HepG2 (cell line): ENCODE measurements around the gene MBLAC1. TPM values are rescaled to one million over a fixed set of nuclear protein-coding genes. Genes with fewer than 3 reads are reported as not detected.
A peak's percentile ranks its signal among the peaks of the same experiment; 100 is the strongest.

ENCODE experiments used
- ATF6 ChIP-seq: sonication (generic); formaldehyde crosslinking; conservative IDR thresholded peaks from 2 replicates; pipeline ENCODE4 v1.4.0; 2020; ENCODE audit warnings: missing genetic modification reagents
- BCL6 ChIP-seq: IDR thresholded peaks from 2 replicates; pipeline ENCODE4 v1.6.1; 2016; ENCODE audit warnings: missing genetic modification reagents, missing compliant biosample characterization
- DDIT3 ChIP-seq: sonication (generic); formaldehyde crosslinking; IDR thresholded peaks from 2 replicates; pipeline ENCODE4 v1.4.0; 2020; ENCODE audit warnings: mild to moderate bottlenecking, missing genetic modification reagents
- DRAP1 ChIP-seq: IDR thresholded peaks from 2 replicates; pipeline ENCODE4 v1.6.1; 2016; ENCODE audit warnings: missing genetic modification reagents, missing compliant biosample characterization
- FOXO1 ChIP-seq: sonication (generic); formaldehyde crosslinking; IDR thresholded peaks from 2 replicates; pipeline ENCODE4 v1.4.0; 2020; ENCODE audit warnings: missing genetic modification reagents
- MLXIP ChIP-seq: sonication (generic); formaldehyde crosslinking; IDR thresholded peaks from 2 replicates; pipeline ENCODE4 v1.9.0; 2021; ENCODE audit warnings: missing genetic modification reagents, borderline replicate concordance
- MTA1 ChIP-seq: sonication (generic); formaldehyde crosslinking; IDR thresholded peaks from 2 replicates; pipeline ENCODE4 v1.4.0; 2020; ENCODE audit warnings: missing genetic modification reagents, mild to moderate bottlenecking, borderline replicate concordance
- NR2F2 ChIP-seq: IDR thresholded peaks from 2 replicates; pipeline ENCODE4 v1.6.1; 2012; ENCODE audit warnings: low read depth, inconsistent platforms, borderline replicate concordance
- SETDB1 ChIP-seq: sonication (generic); formaldehyde crosslinking; IDR thresholded peaks from 2 replicates; pipeline ENCODE4 v1.5.1; 2020; ENCODE audit warnings: missing genetic modification reagents, mild to moderate bottlenecking, borderline replicate concordance
- SRSF9 ChIP-seq: fragments of 200-400 bp; formaldehyde crosslinking; IDR thresholded peaks from 2 replicates; pipeline ENCODE4 v1.6.1; 2018; ENCODE audit warnings: borderline replicate concordance, mild to moderate bottlenecking, low read depth, low read length; ENCODE audit not compliant: insufficient read depth, poor library complexity, severe bottlenecking
- ZBTB26 ChIP-seq: IDR thresholded peaks from 2 replicates; pipeline ENCODE4 v1.6.1; 2016; ENCODE audit warnings: missing compliant biosample characterization, missing genetic modification reagents, borderline replicate concordance
- ZBTB46 ChIP-seq: sonication (generic); formaldehyde crosslinking; IDR thresholded peaks from 2 replicates; pipeline ENCODE4 v1.4.0; 2020; ENCODE audit warnings: mild to moderate bottlenecking, missing genetic modification reagents, borderline replicate concordance
- ZNF354B ChIP-seq: sonication (generic); formaldehyde crosslinking; IDR thresholded peaks from 2 replicates; pipeline ENCODE4 v1.8.0; 2022; ENCODE audit warnings: mild to moderate bottlenecking, missing genetic modification reagents
- ZNF562 ChIP-seq: sonication (generic); formaldehyde crosslinking; IDR thresholded peaks from 2 replicates; pipeline ENCODE4 v1.8.0; 2022; ENCODE audit warnings: missing genetic modification reagents, borderline replicate concordance
- ZNF7 ChIP-seq: IDR thresholded peaks from 2 replicates; pipeline ENCODE4 v1.6.1; 2016; ENCODE audit warnings: missing biosample characterization, missing genetic modification reagents
- ZNF710 ChIP-seq: sonication (generic); formaldehyde crosslinking; IDR thresholded peaks from 2 replicates; pipeline ENCODE4 v1.5.0; 2020; ENCODE audit warnings: mild to moderate bottlenecking, missing genetic modification reagents, borderline replicate concordance
- polyA plus RNA-seq, 8 experiments: library from polyadenylated mRNA; depleted of rRNA in 3 of 8; stranded (reverse) in 7 of 8; unstranded in 1 of 8; fragments of >200 nt; fragmentation: Illumina TruSeq in 4 of 8; extraction: Trizol in 4 of 8; gene quantifications; 2 replicates each; pipeline versions ENCODE4 v1.2.1 to v1.2.3, GENCODE V29; 2011 to 2016; ENCODE audit warnings: low read depth in 4 of 8, missing spikeins in 1 of 8, mixed read lengths in 1 of 8; ENCODE audit not compliant: insufficient read depth in 1 of 8
- total RNA-seq, 5 experiments: library from RNA; depleted of rRNA; stranded (reverse); fragments of >200 nt; fragmentation: Illumina TruSeq; extraction: Trizol; gene quantifications; 2 replicates each; pipeline ENCODE4 v1.2.3, GENCODE V29; 2016; ENCODE audit warnings: low read depth in 1 of 5

Gene MBLAC1
- total and polyA plus RNA-seq, 2 of the 13 experiments (the other 11 are each of a cell fraction or from before 2014, with no cell fraction given), result 0.79 to 2.1 TPM

- no peak for TF ChIP-seq DDIT3 (CRISPR knock-in tag)
- no peak for TF ChIP-seq ZNF7
- no peak for TF ChIP-seq NR2F2
- no peak for TF ChIP-seq ZNF354B
- no peak for TF ChIP-seq BCL6 (CRISPR knock-in tag)
- TF ChIP-seq FOXO1, result no peak
- TF ChIP-seq ATF6 (CRISPR knock-in tag), result no peak
- TF ChIP-seq ZBTB46 (CRISPR knock-in tag), result no peak
- no peak for TF ChIP-seq SRSF9
- no peak for TF ChIP-seq MLXIP
- no peak for TF ChIP-seq SETDB1 (CRISPR knock-in tag)
- TF ChIP-seq ZNF710 (CRISPR knock-in tag), result 0 out of 2 replicates have a peak, but pooled peaks have one; percentile 15
- no peak for TF ChIP-seq ZNF562 (CRISPR knock-in tag)
- peak; percentile 86 for TF ChIP-seq DRAP1 (CRISPR knock-in tag)
- TF ChIP-seq MTA1 (CRISPR knock-in tag), result no peak
- TF ChIP-seq ZBTB26 (CRISPR knock-in tag), result 0 out of 2 replicates have a peak, but pooled peaks have one; percentile 47
Measured at GRCh38 chr7:100126931-100127865, at the start of gene MBLAC1 (continued).
